K562 (cell line): ENCODE results near the gene FAM174C. TPM values are rescaled to one million over a fixed set of nuclear protein-coding genes. Genes with fewer than 3 reads are reported as not detected.

Experiments
- ETS2 ChIP-seq: IDR thresholded peaks from 2 replicates; pipeline ENCODE4 v1.6.1; 2016; ENCODE audit warnings: borderline replicate concordance, missing genetic modification characterization, mild to moderate bottlenecking, moderate library complexity, missing compliant biosample characterization; ENCODE audit not compliant: poor library complexity, severe bottlenecking
- FOSL1 ChIP-seq: fragments of 200-800 bp; sonication (Bioruptor generic); conservative IDR thresholded peaks from 2 replicates; pipeline ENCODE4 v1.6.1; 2016; ENCODE audit warnings: missing genetic modification characterization, missing compliant biosample characterization
- HSF4 ChIP-seq: fragments of 250-450 bp; sonication (Bioruptor Pico); IDR thresholded peaks from 2 replicates; pipeline ENCODE4 v2.1.2; 2022; ENCODE audit warnings: mild to moderate bottlenecking, moderate library complexity, borderline replicate concordance
- ID3 ChIP-seq, 2 experiments: fragments of 250-450 bp in 1 of 2; fragments of 450-650 bp in 1 of 2; sonication (Bioruptor Pico) in 1 of 2; IDR thresholded peaks; 2 replicates each; pipeline versions ENCODE4 v1.6.1 to v1.8.0; 2016 to 2021; ENCODE audit warnings: mild to moderate bottlenecking in 2 of 2, moderate library complexity in 2 of 2, missing compliant biosample characterization in 1 of 2, missing genetic modification characterization in 1 of 2
- JUN ChIP-seq, 2 experiments: sonication (generic) in 1 of 2; formaldehyde crosslinking in 1 of 2; IDR thresholded peaks; 2 replicates each; pipeline versions ENCODE4 v1.6.1 to v1.8.0; 2012 to 2022; ENCODE audit warnings: borderline replicate concordance in 2 of 2, mild to moderate bottlenecking in 2 of 2, improper control_type of control experiment in 1 of 2, low read depth in 1 of 2, low read length in 1 of 2, missing genetic modification reagents in 1 of 2
- MTA1 ChIP-seq: fragments of 450-650 bp; IDR thresholded peaks from 2 replicates; pipeline ENCODE4 v1.6.1; 2017; ENCODE audit warnings: borderline replicate concordance
- MTA2 ChIP-seq: fragments of 450-650 bp; IDR thresholded peaks from 2 replicates; pipeline ENCODE4 v1.6.1; 2016; ENCODE audit warnings: low read depth
- MYC ChIP-seq, 2 experiments: fragments of 250-450 bp in 1 of 2; sonication (Bioruptor Pico) in 1 of 2; IDR thresholded peaks; 2 replicates each; pipeline versions ENCODE4 v1.5.1 to v1.6.1; 2012 to 2021; ENCODE audit warnings: low read depth in 2 of 2, borderline replicate concordance in 1 of 2, improper control_type of control experiment in 1 of 2, low read length in 1 of 2, mild to moderate bottlenecking in 1 of 2, moderate library complexity in 1 of 2
- PHF21A ChIP-seq: fragments of 450-650 bp; IDR thresholded peaks from 2 replicates; pipeline ENCODE4 v1.6.1; 2017; ENCODE audit warnings: low read depth, borderline replicate concordance
- PHF8 ChIP-seq: fragments of 200-600 bp; sonication (generic); IDR thresholded peaks from 2 replicates; pipeline ENCODE4 v1.6.1; 2012; ENCODE audit warnings: mixed run types, mild to moderate bottlenecking, inconsistent platforms, low read length, moderate library complexity, borderline replicate concordance
- RBM17 ChIP-seq: fragments of 200-400 bp; formaldehyde crosslinking; IDR thresholded peaks from 2 replicates; pipeline ENCODE4 v1.6.1; 2017; ENCODE audit warnings: low read depth, mild to moderate bottlenecking, low read length, borderline replicate concordance
- SIX5 ChIP-seq, 2 experiments: IDR thresholded peaks; 2 replicates each; pipeline ENCODE4 v1.6.1; 2011; ENCODE audit warnings: low read length in 2 of 2, borderline replicate concordance in 1 of 2, low read depth in 1 of 2, mild to moderate bottlenecking in 1 of 2, moderate library complexity in 1 of 2; ENCODE audit not compliant: insufficient read depth in 1 of 2
- SP2 ChIP-seq: IDR thresholded peaks from 2 replicates; pipeline ENCODE4 v1.6.1; 2011; ENCODE audit warnings: mild to moderate bottlenecking, low read depth, low read length, moderate library complexity; ENCODE audit not compliant: poor library complexity, severe bottlenecking; ENCODE audit errors: extremely low read depth
- TCFL5 ChIP-seq: fragments of 250-450 bp; sonication (Bioruptor Pico); conservative IDR thresholded peaks from 2 replicates; pipeline ENCODE4 v1.6.1; 2021; ENCODE audit warnings: mild to moderate bottlenecking, moderate library complexity, matching md5 sums
- ZKSCAN1 ChIP-seq: fragments of 150-350 bp; IDR thresholded peaks from 2 replicates; pipeline ENCODE4 v1.6.1; 2016; ENCODE audit warnings: low read depth, low read length
- ZNF165 ChIP-seq: fragments of 250-450 bp; sonication (Bioruptor Pico); IDR thresholded peaks from 2 replicates; pipeline ENCODE4 v1.4.0; 2020; ENCODE audit warnings: borderline replicate concordance
- ZNF263 ChIP-seq: sonication (generic); formaldehyde crosslinking; IDR thresholded peaks from 2 replicates; pipeline ENCODE4 v1.8.0; 2022; ENCODE audit warnings: mild to moderate bottlenecking, missing genetic modification reagents, borderline replicate concordance
- ZNF384 ChIP-seq: IDR thresholded peaks from 2 replicates; pipeline ENCODE4 v1.6.1; 2012; ENCODE audit warnings: low read depth, low read length, improper control_type of control experiment
- ZNF444 ChIP-seq: fragments of 250-450 bp; sonication (Bioruptor Pico); IDR thresholded peaks from 2 replicates; pipeline ENCODE4 v1.4.0; 2020; ENCODE audit warnings: mild to moderate bottlenecking, moderate library complexity
- polyA plus RNA-seq, 8 experiments: library from polyadenylated mRNA; depleted of rRNA in 4 of 8; stranded (reverse) in 5 of 8; unstranded in 3 of 8; fragments of >200 nt; fragmentation: Nextera tagmentation in 2 of 8; fragmentation: Illumina TruSeq in 1 of 8; extraction: Ambion mirVana in 2 of 8; extraction: Trizol in 1 of 8; gene quantifications; 2 replicates each; pipeline versions ENCODE4 v1.2.1 to v1.2.3, GENCODE V29; 2011 to 2014; ENCODE audit warnings: inconsistent platforms in 1 of 8, missing spikeins in 1 of 8
- total RNA-seq, 7 experiments: library from RNA; depleted of rRNA in 6 of 7; stranded (reverse); fragments of >200 nt in 6 of 7; fragmentation: Illumina TruSeq in 2 of 7; extraction: Trizol in 2 of 7; gene quantifications; 2 replicates each; pipeline versions ENCODE4 v1.2.1 to v1.2.3, GENCODE V29; 2011 to 2021; ENCODE audit warnings: low replicate concordance in 1 of 7
- TF ChIP-seq, protein P1 (sequence below): sonication (generic); formaldehyde crosslinking; IDR thresholded peaks from 2 replicates; pipeline ENCODE4 v1.4.0; 2020; ENCODE audit warnings: mild to moderate bottlenecking, missing genetic modification reagents
- TF ChIP-seq, protein P2 (sequence below): fragments of 450-650 bp; IDR thresholded peaks from 2 replicates; pipeline ENCODE4 v1.6.1; 2018; ENCODE audit warnings: mild to moderate bottlenecking, low read depth; ENCODE audit not compliant: partially characterized antibody

The FAM174C gene
- total and polyA plus RNA-seq, 9 of the 15 experiments (the other 6 are each of a cell fraction or from before 2014, with no cell fraction given): 0.66 to 89.6 (median 20.3) TPM

DNA sequence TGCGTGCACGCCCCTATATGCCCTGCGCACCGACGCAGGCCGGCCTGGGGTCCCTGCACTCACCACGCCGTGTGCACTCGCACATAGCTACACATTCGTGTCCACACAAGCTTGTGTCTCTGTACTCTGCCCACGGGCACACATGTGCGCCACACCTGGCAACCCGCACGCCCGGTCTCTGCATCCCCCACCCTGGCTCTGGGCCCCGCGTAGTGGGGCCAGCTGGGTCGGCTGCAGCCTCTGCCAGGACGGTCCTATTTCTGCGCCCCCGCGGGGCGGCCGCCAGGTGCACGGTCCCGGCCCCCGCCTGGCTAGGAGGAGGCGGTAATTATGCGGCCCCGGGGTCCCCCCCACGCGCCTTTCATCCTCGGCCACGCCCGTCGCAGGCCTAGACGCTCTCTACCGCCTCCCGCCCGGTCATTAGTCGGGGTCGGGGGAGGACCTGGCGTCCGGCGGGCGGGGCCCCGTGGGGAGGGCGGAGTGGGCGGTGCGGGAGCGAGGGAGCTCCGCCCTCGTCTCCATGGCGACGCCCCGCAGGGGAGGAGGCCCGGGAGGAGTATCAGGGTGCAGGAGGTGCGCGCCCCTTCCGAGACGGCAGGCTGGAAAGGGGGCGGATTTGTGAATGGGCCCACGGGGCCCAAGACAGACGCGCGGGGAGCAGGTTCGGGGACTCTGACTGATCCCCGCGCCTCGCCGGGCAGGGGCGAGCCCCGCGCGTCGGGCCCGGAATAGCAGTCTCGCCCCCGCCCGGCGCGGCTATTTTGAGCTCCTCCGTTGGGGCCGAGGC is 9.0 kb upstream of the FAM174C start (continued):
- TF ChIP-seq PHF21A (no peak; the same call in 1 of the 2 replicates), FOSL1 (tag) (no peak), RBM17 (no peak), ID3 (CRISPR knock-in tag; IDR thresholded peaks at IDR 0.05) (no peak), ID3 (tag; IDR thresholded peaks at IDR 0.05) (0 out of 2 replicates have a peak, but pooled peaks have one; percentile 22), TCFL5 (CRISPR knock-in tag) (no peak), MTA2 (no peak), ZKSCAN1 (0 out of 2 replicates have a peak, but pooled peaks have one; percentile 32), ZNF263 (CRISPR knock-in tag) (peak; percentile 95), SIX5 (IDR thresholded peaks at IDR 0.05; ENCODE audit: borderline replicate concordance in 1 of 2, insufficient read depth in 1 of 2, low read depth in 1 of 2, low read length in 2 of 2) (no peak), ZNF165 (CRISPR knock-in tag) (no peak), SP2 (no peak), ETS2 (no peak), PHF8 (peak; percentile 19; the same call in 1 of the 2 replicates), MTA1 (peak; percentile 62; the same call in 1 of the 2 replicates), HSF4 (CRISPR knock-in tag) (no peak), MYC (IDR thresholded peaks at IDR 0.05; ENCODE audit: low read depth, low read length) (0 out of 2 replicates have a peak, but pooled peaks have one; percentile 39), MYC (CRISPR knock-in tag; IDR thresholded peaks at IDR 0.05; ENCODE audit: borderline replicate concordance, low read depth) (no peak; the same call in 1 of the 2 replicates), ZNF444 (CRISPR knock-in tag) (no peak), ZNF384 (no peak), JUN (IDR thresholded peaks at IDR 0.05; ENCODE audit: borderline replicate concordance, low read depth, low read length) (no peak), JUN (CRISPR knock-in tag; IDR thresholded peaks at IDR 0.05; ENCODE audit: borderline replicate concordance) (no peak)
- TF ChIP-seq, protein P1, sequence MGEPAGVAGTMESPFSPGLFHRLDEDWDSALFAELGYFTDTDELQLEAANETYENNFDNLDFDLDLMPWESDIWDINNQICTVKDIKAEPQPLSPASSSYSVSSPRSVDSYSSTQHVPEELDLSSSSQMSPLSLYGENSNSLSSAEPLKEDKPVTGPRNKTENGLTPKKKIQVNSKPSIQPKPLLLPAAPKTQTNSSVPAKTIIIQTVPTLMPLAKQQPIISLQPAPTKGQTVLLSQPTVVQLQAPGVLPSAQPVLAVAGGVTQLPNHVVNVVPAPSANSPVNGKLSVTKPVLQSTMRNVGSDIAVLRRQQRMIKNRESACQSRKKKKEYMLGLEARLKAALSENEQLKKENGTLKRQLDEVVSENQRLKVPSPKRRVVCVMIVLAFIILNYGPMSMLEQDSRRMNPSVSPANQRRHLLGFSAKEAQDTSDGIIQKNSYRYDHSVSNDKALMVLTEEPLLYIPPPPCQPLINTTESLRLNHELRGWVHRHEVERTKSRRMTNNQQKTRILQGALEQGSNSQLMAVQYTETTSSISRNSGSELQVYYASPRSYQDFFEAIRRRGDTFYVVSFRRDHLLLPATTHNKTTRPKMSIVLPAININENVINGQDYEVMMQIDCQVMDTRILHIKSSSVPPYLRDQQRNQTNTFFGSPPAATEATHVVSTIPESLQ (CRISPR knock-in tag): no peak
- TF ChIP-seq, protein P2, sequence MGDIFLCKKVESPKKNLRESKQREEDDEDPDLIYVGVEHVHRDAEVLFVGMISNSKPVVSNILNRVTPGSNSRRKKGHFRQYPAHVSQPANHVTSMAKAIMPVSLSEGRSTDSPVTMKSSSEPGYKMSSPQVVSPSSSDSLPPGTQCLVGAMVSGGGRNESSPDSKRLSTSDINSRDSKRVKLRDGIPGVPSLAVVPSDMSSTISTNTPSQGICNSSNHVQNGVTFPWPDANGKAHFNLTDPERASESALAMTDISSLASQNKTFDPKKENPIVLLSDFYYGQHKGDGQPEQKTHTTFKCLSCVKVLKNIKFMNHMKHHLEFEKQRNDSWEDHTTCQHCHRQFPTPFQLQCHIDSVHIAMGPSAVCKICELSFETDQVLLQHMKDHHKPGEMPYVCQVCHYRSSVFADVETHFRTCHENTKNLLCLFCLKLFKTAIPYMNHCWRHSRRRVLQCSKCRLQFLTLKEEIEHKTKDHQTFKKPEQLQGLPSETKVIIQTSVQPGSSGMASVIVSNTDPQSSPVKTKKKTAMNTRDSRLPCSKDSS: no peak
